Fibroblast of lung (primary cell): ENCODE data around the gene DNAJC5. TPM values are rescaled to one million over a fixed set of nuclear protein-coding genes. Genes with fewer than 3 reads are reported as not detected.

Experiments used
- DNase-seq, 2 donors: peaks; one replicate each; pipeline versions ENCODE4 v3.0.0 to v3.0.0-alpha.2; 2010; ENCODE audit warnings: low read depth in 2 of 2
- H2AFZ ChIP-seq: 2 replicates; pipeline ENCODE4 v1.5.1; 2012; ENCODE audit warnings: low read length, control low read depth, inconsistent platforms
- H3K27ac ChIP-seq: 2 replicates; pipeline ENCODE4 v1.5.1; 2011; ENCODE audit warnings: low read length, control low read depth; ENCODE audit not compliant: insufficient read depth
- H3K27me3 ChIP-seq: 2 replicates; pipeline ENCODE4 v1.5.1; 2011; ENCODE audit warnings: mild to moderate bottlenecking, low read length; ENCODE audit not compliant: control insufficient read depth, insufficient read depth
- H3K36me3 ChIP-seq: 2 replicates; pipeline ENCODE4 v1.5.1; 2011; ENCODE audit warnings: low read length; ENCODE audit not compliant: control insufficient read depth, insufficient read depth
- H3K4me1 ChIP-seq: 2 replicates; pipeline ENCODE4 v1.5.1; 2011; ENCODE audit warnings: low read length; ENCODE audit not compliant: control insufficient read depth, insufficient read depth; ENCODE audit errors: extremely low read depth
- H3K4me2 ChIP-seq: 2 replicates; pipeline ENCODE4 v1.5.1; 2011; ENCODE audit warnings: low read length, control low read depth; ENCODE audit not compliant: insufficient read depth; ENCODE audit errors: extremely low read depth
- H3K4me3 ChIP-seq, 4 experiments: fragments of 200-600 bp in 1 of 4; sonication (generic) in 1 of 4; replicated peaks in 1 of 4; 2 replicates each; pipeline ENCODE4 v1.5.1; 2011 to 2016; ENCODE audit warnings: low read length in 4 of 4, low read depth in 3 of 4, mild to moderate bottlenecking in 3 of 4, control low read depth in 2 of 4, inconsistent platforms in 1 of 4, mixed read lengths in 1 of 4; ENCODE audit not compliant: insufficient read depth in 1 of 4; ENCODE audit errors: control extremely low read depth in 1 of 4
- H3K79me2 ChIP-seq: 2 replicates; pipeline ENCODE4 v1.5.1; 2012; ENCODE audit warnings: mild to moderate bottlenecking, low read length, inconsistent platforms; ENCODE audit not compliant: control insufficient read depth, insufficient read depth
- H3K9ac ChIP-seq: 2 replicates; pipeline ENCODE4 v1.5.1; 2011; ENCODE audit warnings: mild to moderate bottlenecking, low read length, control low read depth; ENCODE audit not compliant: insufficient read depth
- H3K9me3 ChIP-seq: 2 replicates; pipeline ENCODE4 v1.5.1; 2012; ENCODE audit warnings: low read depth, low read length; ENCODE audit not compliant: control insufficient read depth, insufficient read depth
- H4K20me1 ChIP-seq: 2 replicates; pipeline ENCODE4 v1.5.1; 2011; ENCODE audit warnings: low read length; ENCODE audit not compliant: control insufficient read depth, insufficient read depth; ENCODE audit errors: extremely low read depth
- CTCF ChIP-seq, 2 donors: IDR thresholded peaks in 1 of 2; conservative IDR thresholded peaks in 1 of 2; 1 replicate in 1 of 2; 2 replicates in 1 of 2; pipeline ENCODE4 v1.5.1; 2011 to 2012; ENCODE audit warnings: low read length in 2 of 2, control low read depth in 1 of 2, inconsistent platforms in 1 of 2, low read depth in 1 of 2, mild to moderate bottlenecking in 1 of 2
- EZH2 ChIP-seq: IDR thresholded peaks from 2 replicates; pipeline ENCODE4 v1.5.1; 2012; ENCODE audit warnings: low read length, control low read depth, mild to moderate bottlenecking; ENCODE audit errors: missing control alignments
- polyA plus RNA-seq, 2 donors: library from polyadenylated mRNA; depleted of rRNA in 1 of 2; stranded (reverse) in 1 of 2; unstranded in 1 of 2; fragments of >200 nt; gene quantifications; 2 replicates each; pipeline ENCODE4 v1.2.1, GENCODE V29; 2011 to 2012; ENCODE audit warnings: missing spikeins in 1 of 2
- total RNA-seq: library from RNA; depleted of rRNA; stranded (reverse); fragments of >200 nt; gene quantifications from 2 replicates; pipeline ENCODE4 v1.2.1, GENCODE V29; 2014

Gene DNAJC5
- total and polyA plus RNA-seq, 2 donors (not counting 1 experiment from before 2014, with no cell fraction given) = 29.6 to 48.9 TPM

GRCh38 chr20:63884506-63885263 is 10.2 kb upstream of the DNAJC5 start:
- H3K27me3 ChIP-seq = no peaks in the 10 kb centered on the region
- DNase-seq = no peak
- H3K4me3 ChIP-seq = no peak overlapping the region
- H3K4me1 ChIP-seq = no peaks in the 10 kb centered on the region
- H4K20me1 ChIP-seq = peaks cover 5% of the 10 kb centered on the region
- no peak overlapping the region for H3K9ac ChIP-seq
- peaks cover 51% of the 10 kb centered on the region for H3K36me3 ChIP-seq
- H2AFZ ChIP-seq = no peak overlapping the region
- TF ChIP-seq CTCF (conservative IDR thresholded peaks at IDR 0.05 in 1 of 2, IDR thresholded peaks at IDR 0.05 in 1 of 2; ENCODE audit: low read depth in 1 of 2, low read length in 2 of 2) = no peak
- TF ChIP-seq EZH2 = no peak
- H3K79me2 ChIP-seq = peaks cover 27% of the 10 kb centered on the region
- no peak overlapping the region for H3K27ac ChIP-seq
- H3K4me2 ChIP-seq = no peak overlapping the region
- H3K9me3 ChIP-seq = no peaks in the 10 kb centered on the region

GRCh38 chr20:63885264-63886053 is 9.5 kb upstream of the DNAJC5 start:
- TF ChIP-seq EZH2 (no peak), CTCF (conservative IDR thresholded peaks at IDR 0.05 in 1 of 2, IDR thresholded peaks at IDR 0.05 in 1 of 2; ENCODE audit: low read depth in 1 of 2, low read length in 2 of 2) (no peak)
- Histone ChIP-seq H3K27ac (no peak overlapping the region), H3K4me1 (no peaks in the 10 kb centered on the region), H3K9me3 (no peaks in the 10 kb centered on the region), H3K4me3 (no peak overlapping the region), H3K79me2 (peaks cover 27% of the 10 kb centered on the region), H3K4me2 (no peak overlapping the region), H4K20me1 (peaks cover 5% of the 10 kb centered on the region), H3K36me3 (peaks cover 54% of the 10 kb centered on the region), H3K9ac (no peak overlapping the region), H2AFZ (no peak overlapping the region), H3K27me3 (no peaks in the 10 kb centered on the region)
- DNase-seq = no peak

- Histone ChIP-seq H2AFZ (no peak overlapping the region), H3K4me1 (no peaks in the 10 kb centered on the region), H3K79me2 (peaks cover 27% of the 10 kb centered on the region), H3K27ac (no peak overlapping the region), H3K36me3 (peaks cover 55% of the 10 kb centered on the region), H3K4me2 (no peak overlapping the region), H3K9me3 (no peaks in the 10 kb centered on the region), H4K20me1 (peaks cover 5% of the 10 kb centered on the region), H3K4me3 (no peak overlapping the region), H3K9ac (no peak overlapping the region), H3K27me3 (no peaks in the 10 kb centered on the region)
- no peak for DNase-seq
- no peak for TF ChIP-seq CTCF (conservative IDR thresholded peaks at IDR 0.05 in 1 of 2, IDR thresholded peaks at IDR 0.05 in 1 of 2; ENCODE audit: low read depth in 1 of 2, low read length in 2 of 2)
- TF ChIP-seq EZH2 = no peak
These were observed 8.9 kb upstream of the DNAJC5 start for GRCh38 chr20:63886054-63886419.
